GM15510 (cell line): Measurements from ENCODE around the gene SEMA5A.

Experiments used
- POLR2A ChIP-seq: IDR thresholded peaks from 3 replicates; pipeline ENCODE4 v1.6.1; 2011; ENCODE audit warnings: borderline replicate concordance; ENCODE audit not compliant: insufficient read length; ENCODE audit errors: extremely low read depth

Gene SEMA5A

DNA sequence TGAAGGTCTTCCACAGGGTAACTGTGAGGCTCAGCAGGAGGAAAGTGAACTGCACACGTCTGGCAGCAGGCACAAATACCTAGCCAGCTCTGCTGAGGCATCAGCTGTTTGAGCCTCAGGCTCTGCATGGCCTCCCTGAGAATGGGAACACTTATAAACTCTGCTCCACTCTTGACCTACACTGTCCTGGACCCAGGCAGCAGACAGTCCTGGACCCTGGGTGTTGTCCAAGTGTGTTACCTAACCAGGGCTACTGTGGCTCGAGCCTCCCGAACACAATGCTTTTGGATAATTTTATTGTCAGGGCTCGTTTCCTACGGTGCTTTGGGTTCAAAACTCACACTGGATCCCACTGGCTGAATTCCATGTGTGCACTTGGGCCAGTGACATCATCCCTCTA is 497.9 kb downstream of the SEMA5A start:
- no peak for TF ChIP-seq POLR2A

GRCh38 chr5:9046756-9047481 is 499.0 kb downstream of the SEMA5A start:
- no peak for TF ChIP-seq POLR2A

- TF ChIP-seq POLR2A: no peak
Measured at GRCh38 chr5:9045946-9046345, 499.9 kb downstream of the SEMA5A start.

DNA sequence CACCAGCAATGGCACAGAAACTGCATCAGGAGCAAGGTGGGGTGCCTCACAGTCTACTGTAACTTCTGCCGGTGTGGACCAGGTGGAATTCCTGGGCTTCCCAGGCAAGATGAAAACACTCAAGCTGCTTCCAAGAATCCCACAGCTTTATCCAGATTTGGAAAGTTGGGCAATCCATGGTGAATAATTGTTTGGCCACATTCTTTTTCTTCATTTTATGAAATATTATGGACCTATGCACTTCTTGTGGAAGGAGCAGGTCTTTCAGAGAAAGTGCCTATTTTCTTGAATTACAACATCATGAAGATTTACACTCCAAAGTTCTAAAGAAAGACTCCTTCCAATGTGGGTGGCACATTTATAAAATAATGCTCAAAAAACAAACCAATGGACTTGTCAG is 503.6 kb downstream of the SEMA5A start:
- no peak for TF ChIP-seq POLR2A

DNA sequence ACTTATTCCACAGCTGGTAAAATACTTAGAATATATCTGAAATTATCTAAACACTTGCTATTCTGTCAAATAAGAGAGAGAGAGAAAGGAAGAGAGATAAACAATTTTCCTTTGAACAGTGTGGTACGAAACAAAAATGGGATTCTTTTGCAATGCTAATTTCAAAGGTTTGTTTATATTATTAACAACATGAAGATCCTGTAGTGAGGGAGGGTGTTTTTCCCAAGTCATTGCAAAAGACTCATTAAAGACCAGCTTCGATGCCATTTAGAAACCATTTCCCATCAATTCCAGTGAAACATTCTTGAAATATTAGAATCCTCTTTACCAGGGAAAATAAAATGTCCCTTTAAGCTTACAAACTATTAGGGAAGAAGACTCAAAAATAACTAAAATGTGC is 505.4 kb downstream of the SEMA5A start:
- no peak for TF ChIP-seq POLR2A

GRCh38 chr5:9037048-9037447 is 508.8 kb downstream of the SEMA5A start:
- TF ChIP-seq POLR2A: no peak

GRCh38 chr5:9035346-9035745 is 510.5 kb downstream of the SEMA5A start:
- TF ChIP-seq POLR2A: no peak

GRCh38 chr5:9034649-9035048 is 511.2 kb downstream of the SEMA5A start:
- TF ChIP-seq POLR2A: no peak

GRCh38 chr5:9033524-9033923 is 512.4 kb downstream of the SEMA5A start:
- no peak for TF ChIP-seq POLR2A

- no peak for TF ChIP-seq POLR2A
Measured at GRCh38 chr5:9025942-9026341, 519.9 kb downstream of the SEMA5A start.

DNA sequence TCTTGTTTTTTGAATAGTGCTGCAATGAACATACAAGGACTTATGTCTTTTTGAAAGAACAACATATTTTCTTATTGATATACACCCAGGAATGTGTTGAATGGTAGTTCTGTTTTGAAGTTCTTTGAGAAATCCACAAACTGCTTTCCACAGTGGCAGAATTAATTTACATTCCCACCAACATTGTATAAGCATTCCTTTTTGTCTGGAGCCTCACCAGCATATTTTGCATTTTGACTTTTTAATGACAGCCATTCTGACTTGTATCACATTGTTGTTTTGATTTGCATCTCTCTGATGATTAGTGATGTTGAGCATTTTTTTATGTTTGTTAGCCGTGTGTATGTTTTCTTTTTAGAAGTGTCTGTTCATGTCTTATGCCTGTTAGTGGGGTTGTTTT is 524.9 kb downstream of the SEMA5A start:
- TF ChIP-seq POLR2A: no peak

DNA sequence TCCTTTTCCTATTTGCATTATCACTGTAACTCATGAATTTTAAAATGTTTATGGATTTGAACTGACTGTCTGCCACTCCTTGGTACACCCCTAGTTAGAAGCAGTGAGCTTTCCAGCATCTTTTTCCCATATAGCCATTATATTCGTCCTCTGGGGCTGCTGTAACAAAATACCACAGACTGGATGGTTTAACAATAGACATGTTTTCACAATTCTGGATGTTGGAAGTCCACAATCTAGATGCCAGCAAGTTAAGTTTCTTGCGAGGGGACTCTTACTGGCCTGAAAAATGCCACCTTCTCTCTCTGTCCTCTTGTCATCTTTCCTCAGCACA is 530.0 kb downstream of the SEMA5A start:
- no peak for TF ChIP-seq POLR2A

GRCh38 chr5:9015260-9015936 is 530.5 kb downstream of the SEMA5A start:
- no peak for TF ChIP-seq POLR2A

GRCh38 chr5:9013147-9013546 is 532.7 kb downstream of the SEMA5A start:
- no peak for TF ChIP-seq POLR2A

GRCh38 chr5:9009931-9010651 is 535.8 kb downstream of the SEMA5A start:
- no peak for TF ChIP-seq POLR2A

DNA sequence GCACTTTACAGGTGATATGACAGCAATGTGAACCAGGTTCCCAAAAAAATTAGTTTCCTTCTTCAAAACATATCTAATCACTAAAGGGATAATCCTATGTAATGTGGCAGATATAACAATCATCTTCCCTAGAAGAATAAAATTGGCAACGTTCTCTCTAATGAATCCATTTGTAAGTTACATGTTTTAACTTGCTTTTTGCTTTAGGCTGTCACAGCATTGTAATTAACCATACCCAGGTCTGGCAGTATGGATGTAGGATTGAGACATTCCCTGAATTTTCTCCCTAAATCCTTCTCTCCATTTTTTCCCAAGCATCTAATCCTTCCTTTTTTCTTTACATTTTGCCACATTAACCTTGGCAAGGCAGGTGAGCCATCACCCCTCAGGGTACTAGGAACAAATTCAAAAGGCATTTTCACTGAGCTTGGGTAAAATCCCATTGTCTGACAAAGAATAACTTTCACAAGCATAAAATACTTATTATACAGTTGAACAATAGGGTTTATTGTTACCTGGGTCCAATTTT is 548.3 kb downstream of the SEMA5A start:
- no peak for TF ChIP-seq POLR2A

GRCh38 chr5:8993031-8993430 is 552.8 kb downstream of the SEMA5A start:
- no peak for TF ChIP-seq POLR2A
